HCT116 (cell line): Measurements from ENCODE around the gene PPP1R27. TPM values are rescaled to one million over a fixed set of nuclear protein-coding genes. Genes with fewer than 3 reads are reported as not detected.

Experiments used
- ATAC-seq: fragments of 200-7000 bp; cut with Tn5 transposase; 2 replicates; pipeline ENCODE4 v1.9.1; 2020; ENCODE audit warnings: mild to moderate bottlenecking, moderate library complexity
- BruUV-seq: library from RNA; stranded (reverse); fragments of 400-500 nt; replicated peaks from 2 replicates; lab custom pipeline; 2021; lab: Mats Ljungman, UMichigan
- CTCF ChIA-PET: fragments of 300-600 bp; sonication (Branson Sonifier 250); formaldehyde crosslinking; loops from one replicate; lab custom pipeline; 2021; ENCODE audit warnings: antibody characterized with exemption; lab: Charles Lee
- POLR2A ChIA-PET: fragments of 300-600, 350-600 bp; sonication (Branson Sonifier 250); formaldehyde crosslinking; loops from one replicate; lab custom pipeline; 2021; ENCODE audit warnings: antibody characterized with exemption; lab: Charles Lee
- RAD21 ChIA-PET, 2 experiments: fragments of 300-600 bp; sonication (Branson Sonifier 250); formaldehyde crosslinking; loops; one replicate each; lab custom pipeline; 2023; ENCODE audit warnings: low total read pairs in 2 of 2; ENCODE audit not compliant: uncharacterized antibody in 2 of 2, unreplicated experiment in 2 of 2, low non-redundant PET in 1 of 2; lab: Charles Lee
- DNase-seq: peaks from one replicate; pipeline ENCODE4 v3.0.0-alpha.2; 2010; ENCODE audit warnings: low read depth, low spot score
- H2AFZ ChIP-seq: fragments of 200-600 bp; shearing (Covaris generic), sonication (generic); 2 replicates; pipeline ENCODE4 v1.6.1; 2017; ENCODE audit warnings: low read depth, mixed run types, mixed read lengths, antibody characterized with exemption, low read length; ENCODE audit not compliant: poor library complexity, severe bottlenecking
- H3K27ac ChIP-seq: 2 replicates; pipeline ENCODE4 v1.5.1; 2012; ENCODE audit warnings: low read depth, low read length
- H3K27me3 ChIP-seq: fragments of 200-600 bp; sonication (generic); 2 replicates; pipeline ENCODE4 v1.6.1; 2016; ENCODE audit warnings: mixed run types, low read length, mixed read lengths; ENCODE audit not compliant: insufficient read depth
- H3K36me3 ChIP-seq, 2 experiments: fragments of 200-500 bp in 1 of 2; fragments of 200-600 bp in 1 of 2; sonication (Bioruptor generic) in 1 of 2; sonication (generic) in 1 of 2; 2 replicates each; pipeline versions ENCODE4 v1.5.1 to v1.6.1; 2014 to 2016; ENCODE audit warnings: low read length in 2 of 2, inconsistent platforms in 1 of 2, mixed read lengths in 1 of 2, mixed run types in 1 of 2; ENCODE audit not compliant: insufficient read depth in 2 of 2, control insufficient read depth in 1 of 2
- H3K4me1 ChIP-seq, 2 experiments: fragments of 200-600 bp in 1 of 2; sonication (generic) in 1 of 2; 2 replicates each; pipeline versions ENCODE4 v1.5.1 to v1.6.1; 2012 to 2017; ENCODE audit warnings: low read length in 2 of 2, inconsistent platforms in 1 of 2, mild to moderate bottlenecking in 1 of 2, mixed read lengths in 1 of 2, mixed run types in 1 of 2, moderate library complexity in 1 of 2; ENCODE audit not compliant: insufficient read depth in 2 of 2, control insufficient read depth in 1 of 2
- H3K4me2 ChIP-seq: fragments of 200-600 bp; sonication (generic); 2 replicates; pipeline ENCODE4 v1.6.1; 2017; ENCODE audit warnings: mixed run types, low read length, mixed read lengths
- H3K4me3 ChIP-seq, 2 experiments: fragments of 200-600 bp in 1 of 2; sonication (generic) in 1 of 2; replicated peaks in 1 of 2; 2 replicates each; pipeline ENCODE4 v1.5.1; 2011 to 2016; ENCODE audit warnings: low read length in 2 of 2, control low read depth in 1 of 2, low read depth in 1 of 2, mild to moderate bottlenecking in 1 of 2, mixed read lengths in 1 of 2, mixed run types in 1 of 2
- H3K79me2 ChIP-seq: fragments of 200-600 bp; sonication (generic); 2 replicates; pipeline ENCODE4 v1.6.1; 2017; ENCODE audit warnings: mild to moderate bottlenecking, mixed run types, low read length, moderate library complexity, mixed read lengths; ENCODE audit not compliant: insufficient read depth
- H3K9ac ChIP-seq: fragments of 200-600 bp; sonication (generic); 2 replicates; pipeline ENCODE4 v1.6.1; 2016; ENCODE audit warnings: low read length, mixed read lengths
- H3K9me2 ChIP-seq: fragments of 200-600 bp; sonication (generic), shearing (Covaris generic); 2 replicates; pipeline ENCODE4 v1.6.1; 2017; ENCODE audit warnings: mixed run types, mild to moderate bottlenecking, moderate library complexity; ENCODE audit not compliant: insufficient read depth
- H3K9me3 ChIP-seq, 2 experiments: fragments of 200-500 bp in 1 of 2; fragments of 200-600 bp in 1 of 2; sonication (Bioruptor generic) in 1 of 2; sonication (generic) in 1 of 2; 2 replicates each; pipeline ENCODE4 v1.6.1; 2014 to 2017; ENCODE audit warnings: low read length in 2 of 2, mixed read lengths in 2 of 2, inconsistent platforms in 1 of 2, low read depth in 1 of 2, mild to moderate bottlenecking in 1 of 2, mixed run types in 1 of 2, moderate library complexity in 1 of 2; ENCODE audit not compliant: control insufficient read depth in 1 of 2, insufficient read depth in 1 of 2
- H4K20me1 ChIP-seq: fragments of 200-600 bp; sonication (generic), shearing (Covaris generic); 2 replicates; pipeline ENCODE4 v1.6.1; 2017; ENCODE audit warnings: mixed run types, mild to moderate bottlenecking, moderate library complexity; ENCODE audit not compliant: insufficient read depth
- CBX3 ChIP-seq: IDR thresholded peaks from 2 replicates; pipeline ENCODE4 v1.6.1; 2012; ENCODE audit warnings: low read depth
- EZH2 ChIP-seq: fragments of 200-600 bp; sonication (generic); IDR thresholded peaks from 2 replicates; pipeline ENCODE4 v1.6.1; 2017; ENCODE audit warnings: antibody characterized with exemption, mixed run types
- FOSL1 ChIP-seq: IDR thresholded peaks from 2 replicates; pipeline ENCODE4 v1.6.1; 2012; ENCODE audit warnings: low read depth
- JUND ChIP-seq: IDR thresholded peaks from 2 replicates; pipeline ENCODE4 v1.6.1; 2012
- SRF ChIP-seq: IDR thresholded peaks from 2 replicates; pipeline ENCODE4 v1.6.1; 2012; ENCODE audit warnings: low read depth
- ZFX ChIP-seq: fragments of 450-650 bp; IDR thresholded peaks from 2 replicates; pipeline ENCODE4 v1.6.1; 2017
- intact Hi-C: fragments of 100-400 bp; cut with micrococcal nuclease; formaldehyde crosslinking; loops from 2 replicates; pipeline ENCODE4 v1.10.0; 2022
- total RNA-seq: library from RNA; stranded (reverse); gene quantifications from one replicate; pipeline ENCODE4 v1.2.1, GENCODE V29; 2021; ENCODE audit not compliant: unreplicated experiment
- TF ChIP-seq, protein P1 (sequence below): IDR thresholded peaks from 2 replicates; pipeline ENCODE4 v1.6.1; 2012
- TF ChIP-seq, protein P2 (sequence below): IDR thresholded peaks from 2 replicates; pipeline ENCODE4 v1.6.1; 2012; ENCODE audit warnings: low read depth

The PPP1R27 gene
- total RNA-seq, 1 experiment from 2014 or later: not detected

DNA sequence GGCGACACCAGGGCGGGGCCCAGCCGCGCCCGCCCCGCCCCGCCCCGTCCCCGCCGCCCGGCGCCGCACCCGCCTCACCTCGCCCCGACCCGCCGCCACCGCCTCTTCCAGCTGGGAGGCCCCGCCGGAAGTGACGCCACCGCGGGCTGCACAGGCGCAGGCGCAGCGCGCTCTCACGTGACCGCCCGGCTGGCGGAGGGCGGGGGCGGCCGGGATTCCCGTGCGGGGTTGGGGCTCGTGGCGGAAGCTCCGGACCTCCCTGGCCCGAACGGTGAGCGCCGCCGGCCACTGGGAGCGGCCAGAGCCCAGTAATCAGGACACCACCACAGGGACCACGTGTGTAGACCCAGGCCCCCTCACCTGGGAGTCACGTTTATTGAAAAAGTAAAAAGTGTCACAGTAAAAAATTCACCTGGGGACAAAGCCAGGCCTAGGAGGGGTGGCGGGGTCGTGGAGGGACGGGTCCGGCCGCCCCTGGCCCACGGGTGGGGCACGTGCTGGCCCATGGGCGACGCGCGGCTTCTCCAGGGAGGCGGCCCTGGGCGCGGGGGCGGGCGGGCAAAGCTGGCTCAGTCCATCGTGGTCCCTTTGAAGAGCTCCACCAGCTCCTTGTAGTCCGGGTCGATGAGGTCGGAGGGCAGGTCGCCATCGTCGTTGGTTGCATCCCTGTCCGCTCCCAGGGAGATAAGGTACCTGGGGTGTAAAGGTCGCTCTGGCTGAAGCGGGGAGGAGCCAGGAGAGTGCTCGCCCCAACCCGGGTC is 1.5 kb downstream of the PPP1R27 start, which contains the start of gene MCRIP1 (continued):
- TF ChIP-seq SRF (no peak), EZH2 (no peak), FOSL1 (no peak), CBX3 (no peak), JUND (no peak)
- TF ChIP-seq, protein P1, sequence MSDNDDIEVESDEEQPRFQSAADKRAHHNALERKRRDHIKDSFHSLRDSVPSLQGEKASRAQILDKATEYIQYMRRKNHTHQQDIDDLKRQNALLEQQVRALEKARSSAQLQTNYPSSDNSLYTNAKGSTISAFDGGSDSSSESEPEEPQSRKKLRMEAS: peak; percentile 89

DNA sequence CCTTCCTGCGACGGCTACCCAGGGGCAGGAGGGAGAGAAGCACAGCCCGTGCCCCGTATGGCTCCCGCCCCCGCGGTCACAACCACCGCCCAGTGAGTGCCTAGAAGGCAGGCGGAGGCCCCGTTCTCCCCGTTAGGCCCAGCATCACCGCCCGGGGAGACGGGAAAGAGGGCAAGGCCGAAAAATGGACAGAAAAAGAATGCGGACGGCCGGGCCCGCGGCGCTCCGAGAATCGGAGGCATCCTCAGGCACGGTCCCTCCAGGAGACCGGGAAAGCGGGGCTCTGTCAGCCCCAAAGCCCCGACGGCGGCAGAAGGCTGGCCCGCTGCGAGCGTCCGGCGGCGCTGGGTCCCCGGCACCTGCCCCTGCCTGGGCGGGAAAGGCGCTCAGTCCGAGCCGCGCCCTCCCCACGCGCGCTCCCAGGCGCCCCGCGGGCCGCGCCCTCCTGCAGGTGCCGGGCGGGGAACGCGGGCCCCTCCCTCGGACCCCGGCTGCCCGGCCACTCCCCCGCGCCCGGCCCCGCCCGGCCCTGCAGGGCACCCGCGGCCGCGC is 2.2 kb downstream of the PPP1R27 start:
- TF ChIP-seq, protein P2, sequence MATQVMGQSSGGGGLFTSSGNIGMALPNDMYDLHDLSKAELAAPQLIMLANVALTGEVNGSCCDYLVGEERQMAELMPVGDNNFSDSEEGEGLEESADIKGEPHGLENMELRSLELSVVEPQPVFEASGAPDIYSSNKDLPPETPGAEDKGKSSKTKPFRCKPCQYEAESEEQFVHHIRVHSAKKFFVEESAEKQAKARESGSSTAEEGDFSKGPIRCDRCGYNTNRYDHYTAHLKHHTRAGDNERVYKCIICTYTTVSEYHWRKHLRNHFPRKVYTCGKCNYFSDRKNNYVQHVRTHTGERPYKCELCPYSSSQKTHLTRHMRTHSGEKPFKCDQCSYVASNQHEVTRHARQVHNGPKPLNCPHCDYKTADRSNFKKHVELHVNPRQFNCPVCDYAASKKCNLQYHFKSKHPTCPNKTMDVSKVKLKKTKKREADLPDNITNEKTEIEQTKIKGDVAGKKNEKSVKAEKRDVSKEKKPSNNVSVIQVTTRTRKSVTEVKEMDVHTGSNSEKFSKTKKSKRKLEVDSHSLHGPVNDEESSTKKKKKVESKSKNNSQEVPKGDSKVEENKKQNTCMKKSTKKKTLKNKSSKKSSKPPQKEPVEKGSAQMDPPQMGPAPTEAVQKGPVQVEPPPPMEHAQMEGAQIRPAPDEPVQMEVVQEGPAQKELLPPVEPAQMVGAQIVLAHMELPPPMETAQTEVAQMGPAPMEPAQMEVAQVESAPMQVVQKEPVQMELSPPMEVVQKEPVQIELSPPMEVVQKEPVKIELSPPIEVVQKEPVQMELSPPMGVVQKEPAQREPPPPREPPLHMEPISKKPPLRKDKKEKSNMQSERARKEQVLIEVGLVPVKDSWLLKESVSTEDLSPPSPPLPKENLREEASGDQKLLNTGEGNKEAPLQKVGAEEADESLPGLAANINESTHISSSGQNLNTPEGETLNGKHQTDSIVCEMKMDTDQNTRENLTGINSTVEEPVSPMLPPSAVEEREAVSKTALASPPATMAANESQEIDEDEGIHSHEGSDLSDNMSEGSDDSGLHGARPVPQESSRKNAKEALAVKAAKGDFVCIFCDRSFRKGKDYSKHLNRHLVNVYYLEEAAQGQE: no peak
- TF ChIP-seq ZFX: peak; percentile 57; the same call in 1 of the 2 replicates
- TF ChIP-seq CBX3: no peak
- TF ChIP-seq, protein P1: no peak
- TF ChIP-seq, all 23 proteins: peak for 1
- Histone ChIP-seq H3K79me2 (peaks cover 15% of the 10 kb centered on the region), H3K27ac (peak overlapping the region; percentile 93), H3K4me2 (peak overlapping the region; percentile 97), H3K27me3 (no peaks in the 10 kb centered on the region), H3K36me3 (0 out of 4 replicates have a peak, but pooled peaks cover 0 to 7% of the 10 kb centered on the region in 2 experiments), H3K9me3 (no peaks in the 10 kb centered on the region), H3K9ac (peak overlapping the region; percentile 86), H4K20me1 (no peaks in the 10 kb centered on the region), H3K4me1 (peaks cover 17 to 32% of the 10 kb centered on the region in 2 experiments), H2AFZ (no peak overlapping the region), H3K9me2 (no peaks in the 10 kb centered on the region), H3K4me3 (peak overlapping the region; percentile 78 to 89)
- DNase-seq (no peak), ATAC-seq (peak; percentile 34)
- CTCF ChIA-PET: interaction anchor here (2.1 kb wide), 1 partner anchor 11 kb away, joined by 10 read pairs; no protein-coding TSS in a partner anchor
- RAD21 ChIA-PET: interaction anchor here in 1 of 2 experiments (1.4 kb wide), 1 partner anchor 98 kb away, joined by 4 read pairs; no protein-coding TSS in a partner anchor
- BruUV-seq: no TSS peak
- intact Hi-C loops: loop anchor here (2.0 kb wide), 1 partner anchor 28 kb away; the partner anchor contains the start of gene P4HB
- POLR2A ChIA-PET: interaction anchor here (0.6 to 1.9 kb wide), 12 partner anchors 8 to 126 kb away, joined by 3 to 8 read pairs (median 3); no protein-coding TSS in a partner anchor
